Activated CD8-positive, alpha-beta memory T cell treated with anti-CD3 and anti-CD28 coated beads, Interleukin-2, amount 50 U/mL, for 1 hour (primary cell): ENCODE results near the gene TXNDC2.

Source experiments
- DNase-seq: peaks from one replicate; pipeline ENCODE4 v3.0.0-alpha.2; 2020; ENCODE audit errors: extremely low read depth

The TXNDC2 gene

DNA sequence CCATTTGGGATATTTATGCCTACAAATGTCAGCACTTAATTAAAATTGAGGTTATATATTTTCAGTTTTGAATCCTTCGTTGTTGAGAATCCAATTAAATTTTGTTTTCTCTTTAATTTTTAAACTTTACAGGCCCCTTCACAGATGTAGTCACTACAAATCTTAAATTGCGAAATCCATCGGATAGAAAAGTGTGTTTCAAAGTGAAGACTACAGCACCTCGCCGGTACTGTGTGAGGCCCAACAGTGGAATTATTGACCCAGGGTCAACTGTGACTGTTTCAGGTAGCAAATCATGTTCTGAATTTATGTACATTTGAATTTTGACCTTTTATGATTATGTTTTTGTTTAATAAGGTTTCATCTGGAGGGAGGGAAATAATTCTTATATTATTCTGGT is 45.9 kb downstream of the TXNDC2 start:
- no peak for DNase-seq

GRCh38 chr18:9933865-9934264 is 48.1 kb downstream of the TXNDC2 start:
- no peak for DNase-seq

- DNase-seq = no peak
Observed at GRCh38 chr18:9934274-9934673, 48.5 kb downstream of the TXNDC2 start.
